SK-N-SH treated with all-trans-retinoic acid at 6 μM for 48 hours (cell line): ENCODE measurements around the gene COL28A1.

Experiments used
- CREB5 ChIP-seq: fragments of 250-450 bp; sonication (Bioruptor Pico); IDR thresholded peaks from 2 replicates; pipeline ENCODE4 v1.5.1; 2020; ENCODE audit warnings: low read depth, mild to moderate bottlenecking, moderate library complexity
- ESRRG ChIP-seq: fragments of 250-450 bp; sonication (Bioruptor Pico); IDR thresholded peaks from 2 replicates; pipeline ENCODE4 v1.6.1; 2021; ENCODE audit warnings: mild to moderate bottlenecking
- PATZ1 ChIP-seq: fragments of 250-450 bp; sonication (Bioruptor Pico); IDR thresholded peaks from 2 replicates; pipeline ENCODE4 v1.8.0; 2020; ENCODE audit warnings: mild to moderate bottlenecking, moderate library complexity, borderline replicate concordance
- POU6F1 ChIP-seq: fragments of 250-450 bp; sonication (Bioruptor Pico); IDR thresholded peaks from 2 replicates; pipeline ENCODE4 v1.8.0; 2021; ENCODE audit warnings: low read depth, mild to moderate bottlenecking, moderate library complexity, borderline replicate concordance
- PPARA ChIP-seq: fragments of 250-450 bp; sonication (Bioruptor Pico); IDR thresholded peaks from 2 replicates; pipeline ENCODE4 v1.5.0; 2020; ENCODE audit warnings: mild to moderate bottlenecking, borderline replicate concordance
- TSHZ2 ChIP-seq: fragments of 250-450 bp; sonication (Bioruptor Pico); IDR thresholded peaks from 2 replicates; pipeline ENCODE4 v1.5.0; 2020; ENCODE audit warnings: mild to moderate bottlenecking, moderate library complexity
- ZFP30 ChIP-seq: fragments of 450-650 bp; formaldehyde crosslinking; IDR thresholded peaks from 2 replicates; pipeline ENCODE4 v1.5.0; 2022; ENCODE audit warnings: mild to moderate bottlenecking, moderate library complexity
- ZNF565 ChIP-seq: fragments of 450-650 bp; formaldehyde crosslinking; conservative IDR thresholded peaks from 2 replicates; pipeline ENCODE4 v1.5.0; 2020; ENCODE audit warnings: low read depth, mild to moderate bottlenecking, moderate library complexity

- TF ChIP-seq POU6F1 (CRISPR knock-in tag) (no peak), PATZ1 (CRISPR knock-in tag) (no peak), ZFP30 (CRISPR knock-in tag) (no peak), ZNF565 (no peak), ESRRG (no peak), CREB5 (CRISPR knock-in tag) (no peak), TSHZ2 (no peak), PPARA (CRISPR knock-in tag) (no peak)
Measured at GRCh38 chr7:7510794-7511193, 24.9 kb downstream of the COL28A1 start.
